ENCODE data around the gene DENND5B. TPM values are rescaled to one million over a fixed set of nuclear protein-coding genes. Genes with fewer than 3 reads are reported as not detected.

Gene DENND5B
- total RNA-seq, 1 experiment from 2014 or later = 18.6 TPM

- ChIA-PET POLR2A (interaction anchor here (0.6 kb wide), 1 partner anchor 18 kb away, joined by 3 read pairs; no protein-coding TSS in a partner anchor), CTCF (interaction anchor here (0.6 to 0.7 kb wide), 2 partner anchors 235 to 832 kb away, joined by 3 to 4 read pairs; no protein-coding TSS in a partner anchor)
- H3K9me3 Mint-ChIP-seq (ENCODE audit: unreplicated experiment) = no peaks in the 10 kb centered on the region
- H3K36me3 Mint-ChIP-seq (ENCODE audit: insufficient read depth, unreplicated experiment) = no peaks in the 10 kb centered on the region
- no TSS peak for BruUV-seq (replicated peaks)
- H3K4me3 Mint-ChIP-seq (ENCODE audit: unreplicated experiment) = no peak overlapping the region
- intact Hi-C loops (cut with micrococcal nuclease) = no loop called here
- DNase-seq (ENCODE audit: unreplicated experiment) = no peak
- no peaks in the 10 kb centered on the region for H3K27me3 Mint-ChIP-seq (ENCODE audit: insufficient read depth, unreplicated experiment)
- no peak overlapping the region for H3K27ac Mint-ChIP-seq (ENCODE audit: low read depth, unreplicated experiment)
- no peak for TF ChIP-seq CTCF (IDR thresholded peaks at IDR 0.05; ENCODE audit: unreplicated experiment)
- H3K4me1 Mint-ChIP-seq (ENCODE audit: insufficient read depth, unreplicated experiment) = no peaks in the 10 kb centered on the region
These were observed 222.1 kb downstream of the DENND5B start for GRCh38 chr12:31368666-31369361.

- peaks cover 14% of the 10 kb centered on the region for H3K4me1 Mint-ChIP-seq (ENCODE audit: insufficient read depth, unreplicated experiment)
These were observed 224.8 kb downstream of the DENND5B start for GRCh38 chr12:31366104-31366621.

GRCh38 chr12:31363831-31364230 is 227.1 kb downstream of the DENND5B start:
- CTCF ChIA-PET = interaction anchor here (0.5 to 1.7 kb wide), 5 partner anchors 12 to 113 kb away, joined by 3 to 9 read pairs (median 5); no protein-coding TSS in a partner anchor
- DNase-seq (ENCODE audit: unreplicated experiment) = no peak
- POLR2A ChIA-PET = interaction anchor here (1.0 kb wide), 1 partner anchor 10 kb away, joined by 4 read pairs; no protein-coding TSS in a partner anchor

More at GRCh38 chr12:31366104-31366621, 224.8 kb downstream of the DENND5B start:
- no peaks in the 10 kb centered on the region for H3K27me3 Mint-ChIP-seq (ENCODE audit: insufficient read depth, unreplicated experiment)
- CTCF ChIA-PET = interaction anchor here (1.4 kb wide), 1 partner anchor 94 kb away, joined by 5 read pairs; no protein-coding TSS in a partner anchor
- no peak for TF ChIP-seq CTCF (IDR thresholded peaks at IDR 0.05; ENCODE audit: unreplicated experiment)
- POLR2A ChIA-PET = no interaction called here
- H3K27ac Mint-ChIP-seq (ENCODE audit: low read depth, unreplicated experiment) = no peak overlapping the region
- no TSS peak for BruUV-seq (replicated peaks)
- intact Hi-C loops (cut with micrococcal nuclease) = no loop called here
- H3K9me3 Mint-ChIP-seq (ENCODE audit: unreplicated experiment) = no peaks in the 10 kb centered on the region
- no peaks in the 10 kb centered on the region for H3K36me3 Mint-ChIP-seq (ENCODE audit: insufficient read depth, unreplicated experiment)
- no peak overlapping the region for H3K4me3 Mint-ChIP-seq (ENCODE audit: unreplicated experiment)
- no peak for DNase-seq (ENCODE audit: unreplicated experiment)

More at GRCh38 chr12:31363831-31364230, 227.1 kb downstream of the DENND5B start:
- TF ChIP-seq CTCF (IDR thresholded peaks at IDR 0.05; ENCODE audit: unreplicated experiment) = no peak
- no peak overlapping the region for H3K4me3 Mint-ChIP-seq (ENCODE audit: unreplicated experiment)
- intact Hi-C loops (cut with micrococcal nuclease) = no loop called here
- no peaks in the 10 kb centered on the region for H3K9me3 Mint-ChIP-seq (ENCODE audit: unreplicated experiment)
- no peak overlapping the region for H3K27ac Mint-ChIP-seq (ENCODE audit: low read depth, unreplicated experiment)
- H3K27me3 Mint-ChIP-seq (ENCODE audit: insufficient read depth, unreplicated experiment) = no peaks in the 10 kb centered on the region
- no TSS peak for BruUV-seq (replicated peaks)
- no peaks in the 10 kb centered on the region for H3K36me3 Mint-ChIP-seq (ENCODE audit: insufficient read depth, unreplicated experiment)
- peaks cover 14% of the 10 kb centered on the region for H3K4me1 Mint-ChIP-seq (ENCODE audit: insufficient read depth, unreplicated experiment)
